ENCODE data around the gene EDIL3. TPM values are rescaled to one million over a fixed set of nuclear protein-coding genes. Genes with fewer than 3 reads are reported as not detected.

Gene EDIL3
- total and polyA plus RNA-seq, 2 of the 13 experiments (the other 11 are each of a cell fraction or from before 2014, with no cell fraction given), result 0.01 TPM; not detected in 1

DNA sequence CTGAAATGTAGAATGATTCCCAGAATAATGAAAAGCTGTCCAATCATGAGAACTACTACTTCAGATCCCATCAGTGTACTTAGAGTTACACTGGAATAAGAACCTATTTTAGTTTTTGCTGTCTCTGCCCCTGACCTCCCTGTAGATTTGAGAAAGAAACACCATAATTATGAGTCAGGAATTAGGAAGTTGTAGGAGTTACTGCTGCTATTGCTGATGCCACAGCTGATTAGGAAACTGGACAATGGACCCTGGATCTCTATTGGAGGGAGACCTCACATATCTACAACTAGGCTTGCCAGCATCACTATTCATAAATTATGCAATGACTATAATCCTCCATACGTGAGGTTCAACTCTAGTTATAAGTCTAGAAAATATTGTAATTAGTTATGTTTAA, 48.8 kb upstream of the EDIL3 start:
- Histone ChIP-seq H3K4me2 (ENCODE audit: low read depth, low read length) (no peak overlapping the region), H3K4me3 (replicated peaks in 1 of 3; ENCODE audit: insufficient read depth in 1 of 3, low read depth in 2 of 3, low read length in 3 of 3) (no peak overlapping the region), H3K27me3 (ENCODE audit: control insufficient read depth in 1 of 2, insufficient read depth in 2 of 2, low read length in 2 of 2) (no peaks in the 10 kb centered on the region), H3K79me2 (ENCODE audit: insufficient read depth, low read length) (no peaks in the 10 kb centered on the region), H3K36me3 (replicated peaks in 1 of 2; ENCODE audit: control insufficient read depth in 1 of 2, insufficient read depth in 2 of 2, low read length in 2 of 2) (no peaks in the 10 kb centered on the region), H3K4me1 (ENCODE audit: insufficient read depth, low read length) (no peaks in the 10 kb centered on the region), H3K9me3 (ENCODE audit: low read length) (no peaks in the 10 kb centered on the region), H3K27ac (ENCODE audit: extremely low read length, insufficient read depth, low read length) (no peak overlapping the region), H2AFZ (ENCODE audit: low read length) (no peak overlapping the region), H3K9ac (ENCODE audit: insufficient read depth, low read depth, low read length) (no peak overlapping the region), H4K20me1 (ENCODE audit: insufficient read depth, low read length) (no peaks in the 10 kb centered on the region)
- CTCF ChIA-PET (ENCODE audit: low intra/inter-chr PET ratio, low total read pairs), result no interaction called here
- in situ Hi-C loops (cut with HindIII; ENCODE audit: extremely low pct_ligation_motif_present, low pct_unique_long_range_greater_than_20kb) (no loop called here), intact Hi-C loops (cut with micrococcal nuclease; ENCODE audit: unreplicated experiment) (no loop called here)
- DNase-seq (ENCODE audit: low spot score), result no peak
- no peak for ATAC-seq
- FAIRE-seq, result no peak
- TF ChIP-seq, protein P1, sequence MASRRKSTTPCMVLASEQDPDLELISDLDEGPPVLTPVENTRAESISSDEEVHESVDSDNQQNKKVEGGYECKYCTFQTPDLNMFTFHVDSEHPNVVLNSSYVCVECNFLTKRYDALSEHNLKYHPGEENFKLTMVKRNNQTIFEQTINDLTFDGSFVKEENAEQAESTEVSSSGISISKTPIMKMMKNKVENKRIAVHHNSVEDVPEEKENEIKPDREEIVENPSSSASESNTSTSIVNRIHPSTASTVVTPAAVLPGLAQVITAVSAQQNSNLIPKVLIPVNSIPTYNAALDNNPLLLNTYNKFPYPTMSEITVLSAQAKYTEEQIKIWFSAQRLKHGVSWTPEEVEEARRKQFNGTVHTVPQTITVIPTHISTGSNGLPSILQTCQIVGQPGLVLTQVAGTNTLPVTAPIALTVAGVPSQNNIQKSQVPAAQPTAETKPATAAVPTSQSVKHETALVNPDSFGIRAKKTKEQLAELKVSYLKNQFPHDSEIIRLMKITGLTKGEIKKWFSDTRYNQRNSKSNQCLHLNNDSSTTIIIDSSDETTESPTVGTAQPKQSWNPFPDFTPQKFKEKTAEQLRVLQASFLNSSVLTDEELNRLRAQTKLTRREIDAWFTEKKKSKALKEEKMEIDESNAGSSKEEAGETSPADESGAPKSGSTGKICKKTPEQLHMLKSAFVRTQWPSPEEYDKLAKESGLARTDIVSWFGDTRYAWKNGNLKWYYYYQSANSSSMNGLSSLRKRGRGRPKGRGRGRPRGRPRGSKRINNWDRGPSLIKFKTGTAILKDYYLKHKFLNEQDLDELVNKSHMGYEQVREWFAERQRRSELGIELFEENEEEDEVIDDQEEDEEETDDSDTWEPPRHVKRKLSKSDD (CRISPR knock-in tag; IDR thresholded peaks at IDR 0.05; ENCODE audit: low read depth), result no peak
- BruUV-seq (replicated peaks), result no TSS peak
- POLR2A ChIA-PET, result no interaction called here
- WGBS (ENCODE audit: low lambda C conversion rate), result 24% methylated on average over 1 of the region's 1 CpG

DNA sequence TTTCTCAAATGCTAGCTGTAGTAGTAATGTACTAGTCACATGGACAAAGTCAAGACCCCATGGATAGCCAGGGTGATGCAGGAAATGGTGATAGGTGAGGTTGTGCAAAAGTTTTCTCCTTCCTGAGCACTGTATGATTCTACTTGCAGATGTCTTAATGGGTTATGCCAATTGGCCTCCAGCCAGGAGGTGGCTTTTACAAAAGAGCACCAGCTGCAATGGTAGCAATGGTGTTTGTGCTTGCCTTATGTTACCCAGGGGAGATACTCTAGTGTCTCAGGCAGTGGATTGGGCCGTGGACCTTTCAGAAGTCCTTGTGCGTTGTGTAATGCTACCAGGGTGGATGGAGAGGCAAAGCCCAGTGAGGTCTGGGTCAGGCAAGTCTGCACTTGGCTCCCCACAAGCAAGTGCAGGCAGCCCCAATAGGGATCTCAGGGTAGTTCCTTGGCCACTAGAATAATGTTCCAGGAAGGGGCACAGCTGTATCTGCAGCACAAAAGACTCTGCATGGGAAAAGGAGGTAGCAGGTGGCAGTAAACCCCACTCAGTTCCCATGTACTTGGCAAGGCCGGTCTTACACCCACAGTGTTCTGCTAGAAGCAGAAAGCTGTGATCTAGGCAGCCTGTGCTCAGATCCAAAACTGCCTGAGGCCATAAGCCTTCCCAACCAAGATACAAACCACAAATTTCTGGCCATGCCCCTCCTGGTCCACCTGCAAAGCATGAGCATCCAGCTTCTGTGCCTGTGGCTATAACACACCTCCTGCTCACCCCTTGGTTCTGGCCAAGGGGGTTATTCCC, 46.4 kb upstream of the EDIL3 start:
- H3K27ac ChIP-seq (ENCODE audit: extremely low read length, insufficient read depth, low read length), result no peak overlapping the region
- H3K4me2 ChIP-seq (ENCODE audit: low read depth, low read length), result no peak overlapping the region
- ChIA-PET POLR2A (no interaction called here), CTCF (ENCODE audit: low intra/inter-chr PET ratio, low total read pairs) (no interaction called here)
- no peaks in the 10 kb centered on the region for H3K36me3 ChIP-seq (replicated peaks in 1 of 2; ENCODE audit: control insufficient read depth in 1 of 2, insufficient read depth in 2 of 2, low read length in 2 of 2)
- FAIRE-seq (no peak), DNase-seq (ENCODE audit: low spot score) (no peak), ATAC-seq (no peak)
- 0% methylated on average over 1 of the region's 3 CpGs for WGBS (ENCODE audit: low lambda C conversion rate)
- no peak overlapping the region for H3K4me3 ChIP-seq (replicated peaks in 1 of 3; ENCODE audit: insufficient read depth in 1 of 3, low read depth in 2 of 3, low read length in 3 of 3)
- H2AFZ ChIP-seq (ENCODE audit: low read length), result no peak overlapping the region
- H3K4me1 ChIP-seq (ENCODE audit: insufficient read depth, low read length), result no peaks in the 10 kb centered on the region
- no TSS peak for BruUV-seq (replicated peaks)
- H3K9ac ChIP-seq (ENCODE audit: insufficient read depth, low read depth, low read length), result no peak overlapping the region
- H4K20me1 ChIP-seq (ENCODE audit: insufficient read depth, low read length), result no peaks in the 10 kb centered on the region
- in situ Hi-C loops (cut with HindIII; ENCODE audit: extremely low pct_ligation_motif_present, low pct_unique_long_range_greater_than_20kb), result no loop called here
- TF ChIP-seq JDP2 (CRISPR knock-in tag; IDR thresholded peaks at IDR 0.05; ENCODE audit: borderline replicate concordance), result no peak
- H3K79me2 ChIP-seq (ENCODE audit: insufficient read depth, low read length), result no peaks in the 10 kb centered on the region
- H3K27me3 ChIP-seq (ENCODE audit: control insufficient read depth in 1 of 2, insufficient read depth in 2 of 2, low read length in 2 of 2), result no peaks in the 10 kb centered on the region
- no peaks in the 10 kb centered on the region for H3K9me3 ChIP-seq (ENCODE audit: low read length)
- intact Hi-C loops (cut with micrococcal nuclease; ENCODE audit: unreplicated experiment), result no loop called here

All from HepG2 (cell line).